Gastrocnemius medialis (tissue), 4 donors: ENCODE data around the gene RNF31. TPM values are rescaled to one million over a fixed set of nuclear protein-coding genes. Genes with fewer than 3 reads are reported as not detected.

Experiments used
- ATAC-seq, 2 donors: fragments of 150-250 bp; one replicate each; pipeline ENCODE4 v1.9.1; 2016
- DNase-seq, 2 donors: peaks; one replicate each; pipeline ENCODE4 v3.0.0-alpha.2; 2019
- H3K27ac ChIP-seq, 4 donors: fragments of 200-600 bp; sonication (generic); 1 replicate in 1 of 4; 2 replicates in 3 of 4; pipeline ENCODE4 v1.5.1; 2016 to 2018; ENCODE audit warnings: mild to moderate bottlenecking in 2 of 4, moderate library complexity in 1 of 4
- H3K27me3 ChIP-seq, 3 donors: fragments of 200-600 bp; sonication (generic) in 2 of 3; 1 replicate in 1 of 3; 2 replicates in 2 of 3; pipeline versions ENCODE4 v1.5.1 to v1.6.0; 2016 to 2019; ENCODE audit warnings: mild to moderate bottlenecking in 1 of 3, moderate library complexity in 1 of 3
- H3K36me3 ChIP-seq, 2 donors: fragments of 200-600 bp; sonication (generic) in 1 of 2; one replicate each; pipeline ENCODE4 v1.5.1; 2017 to 2018
- H3K4me1 ChIP-seq, 2 donors: fragments of 200-600 bp; sonication (generic) in 1 of 2; one replicate each; pipeline ENCODE4 v1.5.1; 2016 to 2017; ENCODE audit warnings: mild to moderate bottlenecking in 2 of 2
- H3K4me3 ChIP-seq, 4 donors: fragments of 200-600 bp; sonication (generic) in 3 of 4; 1 replicate in 1 of 4; 2 replicates in 3 of 4; pipeline ENCODE4 v1.5.1; 2016 to 2019; ENCODE audit warnings: mild to moderate bottlenecking in 2 of 4
- H3K9me3 ChIP-seq, 3 donors: fragments of 200-600 bp; sonication (generic) in 2 of 3; 1 replicate in 1 of 3; 2 replicates in 2 of 3; pipeline ENCODE4 v1.5.1; 2016 to 2019
- CTCF ChIP-seq, 5 experiments: fragments of 450-650 bp in 3 of 5; fragments of 200-600 bp in 2 of 5; sonication (generic) in 2 of 5; IDR thresholded peaks in 4 of 5; conservative IDR thresholded peaks in 1 of 5; 1 replicate in 4 of 5; 2 replicates in 1 of 5; pipeline ENCODE4 v1.5.1; 2016 to 2019; ENCODE audit warnings: antibody characterized with exemption in 5 of 5, mild to moderate bottlenecking in 3 of 5, moderate library complexity in 3 of 5
- POLR2A ChIP-seq, 2 donors: fragments of 450-650 bp; IDR thresholded peaks; one replicate each; pipeline ENCODE4 v1.6.1; 2017; ENCODE audit warnings: antibody characterized with exemption in 2 of 2, mild to moderate bottlenecking in 2 of 2, moderate library complexity in 2 of 2
- in situ Hi-C, 4 donors: fragments of 200-750 bp; cut with MboI; loops; one replicate each; pipeline versions ENCODE4 v1.15.0 to v1.8.0; 2017; ENCODE audit warnings: low sequenced_read_pairs in 4 of 4
- intact Hi-C: fragments of 100-400 bp; cut with DNase I; formaldehyde crosslinking; loops from one replicate; pipeline ENCODE4 v1.15.1; 2023; ENCODE audit warnings: low total_unique reads
- total RNA-seq, 4 donors: library from RNA; depleted of rRNA; stranded (reverse); fragments of >200 nt; gene quantifications; one replicate each; pipeline versions ENCODE4 v1.1.0 to v1.2.3, GENCODE V29; 2016

Gene RNF31
- total RNA-seq, 4 donors from 2014 or later: 63.3 to 140 (median 82.4) TPM

- Histone ChIP-seq H3K4me3 (no peak overlapping the region), H3K4me1 (peaks cover 33 to 34% of the 10 kb centered on the region in 2 donors), H3K9me3 (no peaks in the 10 kb centered on the region), H3K27ac (peak overlapping the region in 2 of 4 donors; percentile 92), H3K27me3 (no peaks in the 10 kb centered on the region), H3K36me3 (peaks cover 0 to 21% of the 10 kb centered on the region in 2 donors)
- TF ChIP-seq CTCF (IDR thresholded peaks at IDR 0.05 in 4 of 5, conservative IDR thresholded peaks at IDR 0.05 in 1 of 5) (no peak), POLR2A (IDR thresholded peaks at IDR 0.05) (no peak)
- DNase-seq: no peak
- in situ Hi-C loops: loop anchor here in 1 of 4 donors (25.0 kb wide), 1 partner anchor 832 kb away; the partner anchor contains the start of genes BCL2L2, PABPN1 and PPP1R3E
- ATAC-seq: no peak
- intact Hi-C loops: no loop called here
Observed at GRCh38 chr14:24144451-24144850, 2.8 kb upstream of the RNF31 start.

DNA sequence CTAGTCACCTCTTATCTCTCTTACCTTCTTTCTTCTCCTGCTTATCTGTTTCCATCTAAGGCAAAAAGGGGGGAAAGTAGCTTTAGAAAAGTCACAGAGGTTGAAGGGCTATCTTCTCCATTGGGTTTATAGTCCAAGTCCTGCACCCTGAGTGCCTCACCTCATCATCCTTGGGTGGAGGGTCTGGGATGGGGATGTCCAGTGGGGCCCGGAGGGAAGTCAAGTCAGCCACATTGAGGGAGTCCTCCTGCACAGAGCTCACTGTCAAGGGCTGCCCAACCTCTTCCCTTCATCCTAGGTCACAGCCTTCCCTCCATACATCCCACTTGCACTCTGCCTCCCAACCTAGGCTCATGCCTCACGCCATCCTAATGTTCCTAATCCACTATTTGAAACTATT, 2.1 kb upstream of the RNF31 start:
- no peak for ATAC-seq
- Histone ChIP-seq H3K36me3 (peaks cover 0 to 29% of the 10 kb centered on the region in 2 donors), H3K4me3 (no peak overlapping the region), H3K9me3 (no peaks in the 10 kb centered on the region), H3K27ac (peak overlapping the region; percentile 92 to 97 (median 92)), H3K4me1 (peaks cover 25 to 26% of the 10 kb centered on the region in 2 donors), H3K27me3 (no peaks in the 10 kb centered on the region)
- in situ Hi-C loops (loop anchor here in 1 of 4 donors (25.0 kb wide), 1 partner anchor 833 kb away; the partner anchor contains the start of genes BCL2L2, PABPN1 and PPP1R3E), intact Hi-C loops (no loop called here)
- no peak for DNase-seq
- TF ChIP-seq CTCF (IDR thresholded peaks at IDR 0.05 in 4 of 5, conservative IDR thresholded peaks at IDR 0.05 in 1 of 5) (no peak), POLR2A (IDR thresholded peaks at IDR 0.05) (no peak)

DNA sequence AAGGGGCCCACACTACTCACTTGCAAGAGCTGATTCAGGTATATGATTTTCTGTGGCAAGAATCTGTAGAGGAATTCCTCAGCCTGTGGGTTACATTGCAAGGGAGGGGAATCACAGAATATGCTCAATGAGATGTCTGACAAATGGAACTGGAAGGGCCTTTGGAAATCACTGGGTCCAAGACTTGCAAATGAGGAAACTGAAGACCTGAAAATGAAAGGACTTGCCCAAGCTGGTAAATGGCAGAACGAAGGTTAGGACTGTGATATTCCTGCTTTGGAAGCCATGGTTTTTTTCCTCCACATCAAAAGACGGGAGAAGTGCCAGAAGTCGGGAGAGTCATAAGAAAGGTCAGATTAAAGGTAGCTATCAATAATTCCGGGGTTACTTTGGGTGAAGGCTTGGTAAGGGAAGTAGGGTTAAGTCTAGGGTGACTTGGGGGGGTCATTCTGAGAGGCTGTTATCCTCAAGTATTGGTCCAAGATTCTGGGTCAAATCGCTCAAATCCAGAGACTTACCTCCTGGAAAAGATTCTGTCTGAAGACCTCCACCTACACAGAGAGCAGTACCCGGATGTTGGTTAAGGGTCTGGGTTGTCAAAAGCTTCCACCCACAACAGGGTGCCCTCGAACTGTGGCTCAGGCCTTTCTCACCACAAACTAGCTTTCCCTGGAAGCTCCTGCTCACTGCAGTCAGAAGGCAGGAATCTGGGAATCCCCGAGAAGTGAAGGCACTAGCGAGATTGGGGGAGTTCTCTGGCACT, 1.4 kb upstream of the RNF31 start:
- H3K27ac ChIP-seq: peak overlapping the region; percentile 92 to 97 (median 92)
- H3K9me3 ChIP-seq: no peaks in the 10 kb centered on the region
- intact Hi-C loops (loop anchor here (2.0 kb wide), 1 partner anchor 87 kb away; the partner anchor contains the start of genes GMPR2 and NEDD8), in situ Hi-C loops (loop anchor here in 1 of 4 donors (25.0 kb wide), 1 partner anchor 834 kb away; the partner anchor contains the start of genes BCL2L2, PABPN1 and PPP1R3E)
- no peak for ATAC-seq
- H3K36me3 ChIP-seq: peaks cover 0 to 35% of the 10 kb centered on the region in 2 donors
- TF ChIP-seq POLR2A (IDR thresholded peaks at IDR 0.05) (no peak), CTCF (IDR thresholded peaks at IDR 0.05 in 4 of 5, conservative IDR thresholded peaks at IDR 0.05 in 1 of 5) (no peak)
- H3K4me3 ChIP-seq: peak overlapping the region; percentile 75 to 92 (median 84)
- H3K27me3 ChIP-seq: no peaks in the 10 kb centered on the region
- no peak for DNase-seq
- H3K4me1 ChIP-seq: peaks cover 25 to 26% of the 10 kb centered on the region in 2 donors

DNA sequence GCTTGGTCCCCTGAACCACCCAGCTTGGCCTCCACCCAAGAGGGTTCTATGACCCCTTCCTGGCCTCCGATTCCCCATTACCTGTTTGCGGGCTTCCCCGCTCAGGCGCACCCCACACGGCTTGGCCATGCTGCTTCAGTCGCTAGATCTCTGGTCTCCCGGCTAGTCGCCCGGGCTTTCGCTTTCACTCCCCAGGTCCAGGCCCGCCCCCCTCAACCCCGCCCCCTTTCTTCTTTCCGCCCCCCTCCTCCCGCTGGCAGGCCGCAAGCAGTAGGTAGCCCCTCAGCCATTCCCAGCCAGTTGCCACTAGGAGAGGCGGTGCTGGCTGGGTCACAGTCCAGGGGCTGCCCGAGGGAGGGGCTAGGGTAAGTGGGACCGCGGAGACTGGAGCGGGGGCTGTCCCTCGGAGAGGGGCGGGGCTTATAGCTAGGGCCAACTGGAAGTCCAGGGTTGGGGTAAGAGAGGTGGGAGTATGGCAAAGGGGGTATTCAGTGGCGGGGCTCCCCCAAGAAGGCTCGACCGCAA, 783 bp upstream of the RNF31 start, which contains the start of gene PSME2:
TSS of gene PSME2 (minus strand) at position 158 of the 525 bp plus-strand sequence. CDS start at position 129, 29 bp downstream.
- peak; percentile 90 to 95 for DNase-seq
- in situ Hi-C loops (loop anchor here in 1 of 4 donors (25.0 kb wide), 1 partner anchor 834 kb away; the partner anchor contains the start of genes BCL2L2, PABPN1 and PPP1R3E), intact Hi-C loops (loop anchor here (2.0 kb wide), 1 partner anchor 86 kb away; the partner anchor contains the start of genes GMPR2 and NEDD8)
- H3K4me1 ChIP-seq: peaks cover 25 to 26% of the 10 kb centered on the region in 2 donors
- ATAC-seq: peak; percentile 77 to 81
- H3K27me3 ChIP-seq: no peaks in the 10 kb centered on the region
- peaks cover 0 to 42% of the 10 kb centered on the region in 2 donors for H3K36me3 ChIP-seq
- TF ChIP-seq CTCF (IDR thresholded peaks at IDR 0.05 in 4 of 5, conservative IDR thresholded peaks at IDR 0.05 in 1 of 5) (no peak), POLR2A (IDR thresholded peaks at IDR 0.05) (peak in 1 of 2 donors; percentile 21)
- no peaks in the 10 kb centered on the region for H3K9me3 ChIP-seq
- peak within 1 kb of the TSS; percentile 92 to 97 (median 92) for H3K27ac ChIP-seq
- H3K4me3 ChIP-seq: peak within 1 kb of the TSS; percentile 75 to 92 (median 84)
